Activated naive CD4-positive, alpha-beta T cell treated with anti-CD3 and anti-CD28 coated beads, Interleukin-2, amount 10 ng/mL, durations not matched to agents 7 days and 5 days (primary cell): ENCODE measurements around the gene ADAM21.
"Not testable (repeated sequence)": the region's sequence is repeated elsewhere in the genome, so short reads cannot be mapped to it uniquely, and the experiment has no call there.

Experiments used
- CTCF ChIA-PET: fragments of 350-600 bp; sonication (Branson Sonifier 250); formaldehyde crosslinking; loops from one replicate; lab custom pipeline; 2021; ENCODE audit warnings: antibody characterized with exemption; lab: Charles Lee
- DNase-seq: peaks from one replicate; pipeline ENCODE4 v3.0.0-alpha.2; 2020
- H3K27ac Mint-ChIP-seq: one replicate; pipeline ENCODE4 v1.8.0; 2021; ENCODE audit warnings: mild to moderate bottlenecking, moderate library complexity, mixed read lengths
- H3K27me3 Mint-ChIP-seq: one replicate; pipeline ENCODE4 v1.8.0; 2021; ENCODE audit warnings: mild to moderate bottlenecking, mixed read lengths
- H3K36me3 Mint-ChIP-seq: one replicate; pipeline ENCODE4 v1.8.0; 2021; ENCODE audit warnings: mixed read lengths
- H3K4me1 Mint-ChIP-seq: one replicate; pipeline ENCODE4 v1.8.0; 2021; ENCODE audit warnings: mixed read lengths
- H3K4me3 Mint-ChIP-seq: one replicate; pipeline ENCODE4 v1.8.0; 2021; ENCODE audit warnings: mild to moderate bottlenecking, moderate library complexity, mixed read lengths
- H3K9me3 Mint-ChIP-seq: one replicate; pipeline ENCODE4 v1.8.0; 2021; ENCODE audit warnings: mixed read lengths

ADAM21 gene

DNA sequence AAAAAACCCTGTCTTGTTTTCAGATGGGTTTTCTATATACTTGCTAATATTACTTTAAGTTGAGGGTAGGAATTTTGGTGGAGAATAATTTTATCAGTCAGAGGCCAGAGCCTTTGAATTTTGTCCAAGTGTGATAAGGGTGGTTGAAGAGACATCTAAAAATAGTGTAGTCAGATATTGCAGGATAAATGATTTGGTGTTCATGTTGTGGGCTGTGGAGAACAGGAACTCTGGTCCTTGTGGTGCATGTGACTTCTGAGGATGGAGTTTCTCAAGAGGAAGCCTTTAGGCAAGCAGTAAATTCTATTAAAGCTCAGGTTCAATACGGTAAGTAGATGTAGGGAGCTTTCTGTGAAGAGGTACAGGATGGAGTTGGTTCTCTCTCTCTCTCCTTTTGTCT, 2.8 kb downstream of the ADAM21 start:
- Mint-ChIP-seq H3K36me3 (no peaks in the 10 kb centered on the region), H3K4me1 (no peaks in the 10 kb centered on the region), H3K27ac (no peak overlapping the region), H3K4me3 (no peak overlapping the region), H3K27me3 (peaks cover 7% of the 10 kb centered on the region), H3K9me3 (no peaks in the 10 kb centered on the region)
- no peak for DNase-seq
- CTCF ChIA-PET, result no interaction called here

DNA sequence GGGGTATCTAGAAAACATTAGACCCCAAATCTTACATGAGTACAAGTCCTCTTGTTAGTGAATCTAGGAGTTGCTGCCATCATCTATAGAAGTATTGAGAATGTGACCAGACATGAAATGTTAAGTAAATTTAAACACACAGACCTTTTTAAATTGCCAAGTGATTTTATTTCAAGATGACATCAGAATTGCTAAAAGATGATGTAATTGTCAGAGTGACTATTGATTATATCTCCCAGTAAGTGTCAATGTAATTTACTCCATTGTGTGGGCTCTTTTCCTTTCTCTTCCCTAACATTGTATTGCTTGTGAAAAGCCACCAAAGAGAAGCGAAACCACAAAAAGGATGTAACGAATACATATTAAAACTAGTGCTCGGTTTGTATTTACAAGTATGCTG, 16.8 kb downstream of the ADAM21 start:
- Mint-ChIP-seq H3K4me3 (no peak overlapping the region), H3K36me3 (no peaks in the 10 kb centered on the region), H3K27ac (no peak overlapping the region), H3K27me3 (no peaks in the 10 kb centered on the region), H3K4me1 (no peaks in the 10 kb centered on the region), H3K9me3 (no peaks in the 10 kb centered on the region)
- no peak for DNase-seq
- CTCF ChIA-PET, result no interaction called here

DNA sequence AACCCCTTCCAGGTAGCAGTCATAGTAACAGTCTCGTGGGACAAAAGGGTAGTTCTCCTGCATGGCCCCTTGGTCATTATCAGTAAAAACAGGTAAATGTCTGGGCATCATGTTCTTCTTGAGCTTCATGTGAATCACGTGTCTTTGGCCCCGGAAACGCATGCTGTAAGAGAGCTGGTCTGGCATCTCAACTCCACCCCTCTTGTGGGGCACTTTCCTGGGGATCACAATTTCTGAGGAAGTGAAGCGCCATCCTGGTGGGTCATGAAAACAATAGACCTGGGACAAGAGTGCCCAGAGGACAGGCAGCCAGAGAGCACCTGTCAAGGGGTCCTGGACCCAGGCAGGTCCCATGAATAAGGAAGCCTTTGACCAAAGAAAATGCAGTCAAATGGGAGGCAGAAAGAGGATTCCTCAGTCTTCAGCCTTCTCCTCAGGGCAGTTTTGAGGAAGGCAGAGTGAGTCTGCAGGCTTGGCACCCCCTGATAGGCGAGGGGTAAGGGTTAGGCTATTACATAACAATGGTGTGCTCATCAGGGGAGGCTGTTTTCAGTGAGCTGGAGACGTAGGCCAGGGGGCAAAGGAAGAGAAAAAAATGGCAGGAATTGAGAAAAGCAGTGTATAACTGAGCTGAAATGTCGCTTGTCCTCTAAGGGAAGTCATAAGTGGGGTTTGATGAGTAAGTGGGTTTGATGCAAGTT, 19.0 kb downstream of the ADAM21 start:
- H3K27me3 Mint-ChIP-seq, DNase-seq, CTCF ChIA-PET, H3K4me3 Mint-ChIP-seq, H3K27ac Mint-ChIP-seq, H3K9me3 Mint-ChIP-seq, H3K36me3 Mint-ChIP-seq, H3K4me1 Mint-ChIP-seq: not testable (repeated sequence)

DNA sequence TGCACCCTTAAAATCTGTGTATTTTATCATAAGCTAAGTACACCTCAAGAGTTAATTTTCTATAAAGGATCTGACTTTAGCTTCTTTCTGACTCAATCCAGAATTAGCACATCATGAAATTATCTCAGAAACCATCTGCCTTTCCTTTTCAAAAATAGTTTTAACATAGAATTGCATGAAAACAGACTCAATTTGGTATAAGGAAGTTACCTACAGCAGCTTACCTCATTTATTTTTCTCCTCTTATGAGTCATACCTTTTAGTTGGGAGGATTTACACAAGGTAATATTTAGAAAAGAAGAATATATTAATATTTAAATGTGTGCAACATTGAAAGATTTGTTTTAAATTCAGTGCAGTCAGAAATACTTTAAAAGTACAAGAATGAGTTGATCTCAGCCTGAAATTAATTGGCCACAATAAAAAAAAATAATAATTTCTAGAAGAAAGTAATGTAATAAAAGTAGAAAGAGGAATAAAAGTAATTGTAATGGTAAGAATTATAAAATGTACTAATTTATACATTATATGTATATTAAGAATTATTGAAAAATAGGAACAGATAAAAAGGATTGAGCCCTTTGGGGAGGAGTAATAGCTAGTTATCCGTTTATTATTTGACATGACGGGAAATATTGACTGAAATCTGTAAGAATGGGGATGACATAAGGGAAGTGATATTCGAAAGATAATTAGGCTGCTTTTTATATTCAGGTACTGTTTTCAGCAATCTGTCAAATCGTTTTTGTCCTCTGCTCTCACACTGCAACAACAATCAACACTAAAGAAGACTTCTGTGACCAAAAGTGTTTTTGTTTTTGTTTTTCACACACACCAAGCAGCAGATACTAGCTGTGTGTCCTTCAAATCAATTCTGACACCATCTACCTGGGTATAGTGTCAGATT, 20.5 kb downstream of the ADAM21 start:
- no peaks in the 10 kb centered on the region for H3K36me3 Mint-ChIP-seq
- H3K9me3 Mint-ChIP-seq, result peaks cover 5% of the 10 kb centered on the region
- CTCF ChIA-PET, result no interaction called here
- no peaks in the 10 kb centered on the region for H3K27me3 Mint-ChIP-seq
- H3K27ac Mint-ChIP-seq, result no peak overlapping the region
- no peaks in the 10 kb centered on the region for H3K4me1 Mint-ChIP-seq
- no peak for DNase-seq
- H3K4me3 Mint-ChIP-seq, result no peak overlapping the region

DNA sequence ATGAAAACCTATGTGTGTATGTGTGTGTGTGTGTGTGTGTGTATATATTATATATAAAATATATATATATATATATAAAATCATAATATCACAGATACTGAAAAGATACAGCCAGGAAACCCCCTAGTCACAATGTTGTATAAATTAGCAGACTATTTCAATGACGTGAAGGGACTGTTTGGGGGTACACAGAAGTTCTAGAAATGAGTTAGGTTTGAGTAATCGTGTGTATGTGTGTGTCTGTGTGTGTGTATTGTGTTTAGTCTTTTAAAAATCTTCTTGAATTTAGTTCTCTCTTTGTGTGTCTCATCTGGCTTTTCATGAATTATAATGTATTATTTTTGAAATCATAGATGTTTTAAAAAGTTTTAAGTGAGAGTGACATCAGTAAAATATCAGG, 21.9 kb downstream of the ADAM21 start:
- H3K27me3 Mint-ChIP-seq, result no peaks in the 10 kb centered on the region
- no peak for DNase-seq
- CTCF ChIA-PET, result no interaction called here
- no peak overlapping the region for H3K4me3 Mint-ChIP-seq
- no peaks in the 10 kb centered on the region for H3K4me1 Mint-ChIP-seq
- H3K27ac Mint-ChIP-seq, result no peak overlapping the region
- no peaks in the 10 kb centered on the region for H3K36me3 Mint-ChIP-seq
- peaks cover 5% of the 10 kb centered on the region for H3K9me3 Mint-ChIP-seq

DNA sequence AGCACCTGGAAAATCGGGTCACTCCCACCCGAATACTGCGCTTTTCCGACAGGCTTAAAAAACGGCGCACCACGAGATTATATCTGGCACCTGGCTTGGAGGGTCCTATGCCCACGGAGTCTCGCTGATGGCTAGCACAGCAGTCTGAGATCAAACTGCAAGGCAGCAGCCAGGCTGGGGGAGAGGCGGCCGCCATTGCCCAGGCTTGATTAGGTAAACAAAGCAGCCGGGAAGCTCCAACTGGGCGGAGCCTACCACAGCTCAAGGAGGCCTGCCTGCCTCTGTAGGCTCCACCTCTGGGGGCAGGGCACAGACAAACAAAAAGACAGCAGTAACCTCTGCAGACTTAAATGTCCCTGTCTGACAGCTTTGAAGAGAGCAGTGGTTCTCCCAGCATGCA, 23.5 kb downstream of the ADAM21 start:
- CTCF ChIA-PET, H3K4me1 Mint-ChIP-seq, H3K4me3 Mint-ChIP-seq, H3K27me3 Mint-ChIP-seq, H3K27ac Mint-ChIP-seq, DNase-seq, H3K9me3 Mint-ChIP-seq, H3K36me3 Mint-ChIP-seq: not testable (repeated sequence)

DNA sequence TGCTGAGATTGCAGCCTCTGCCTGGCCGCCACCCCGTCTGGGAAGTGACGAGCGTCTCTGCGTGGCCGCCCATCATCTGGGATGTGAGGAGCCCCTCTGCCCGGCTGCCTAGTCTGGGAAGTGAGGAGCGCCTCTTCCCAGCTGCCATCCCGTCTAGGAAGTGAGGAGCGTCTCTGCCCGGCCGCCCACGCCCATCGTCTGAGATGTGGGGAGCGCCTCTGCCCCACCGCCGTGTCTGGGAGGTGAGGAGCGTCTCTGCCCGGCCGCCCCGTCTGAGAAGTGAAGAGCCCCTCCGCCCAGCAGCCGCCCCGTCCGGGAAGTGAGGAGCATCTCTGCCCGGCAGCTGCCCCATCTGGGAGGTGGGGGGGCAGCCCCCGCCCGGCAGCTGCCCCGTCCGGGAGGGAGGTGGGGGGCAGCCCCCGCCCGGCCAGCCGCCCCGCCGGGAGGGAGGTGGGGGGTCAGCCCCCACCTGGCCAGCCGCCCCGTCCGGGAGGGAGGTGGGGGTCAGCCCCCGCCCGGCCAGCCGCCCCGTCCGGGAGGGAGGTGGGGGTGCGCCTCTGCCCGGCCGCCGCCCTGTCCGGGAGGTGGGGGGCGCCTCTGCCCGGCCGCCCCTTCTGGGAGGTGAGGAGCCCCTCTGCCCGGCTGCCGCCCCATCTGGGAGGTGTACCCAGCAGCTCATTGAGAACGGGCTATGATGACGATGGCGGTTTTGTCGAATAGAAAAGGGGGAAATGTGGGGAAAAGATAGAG, 25.6 kb downstream of the ADAM21 start:
- CTCF ChIA-PET, result interaction anchor here (0.7 kb wide), 1 partner anchor 30 kb away, joined by 4 read pairs; no protein-coding TSS in a partner anchor
- H3K9me3 Mint-ChIP-seq, result not testable (repeated sequence)

DNA sequence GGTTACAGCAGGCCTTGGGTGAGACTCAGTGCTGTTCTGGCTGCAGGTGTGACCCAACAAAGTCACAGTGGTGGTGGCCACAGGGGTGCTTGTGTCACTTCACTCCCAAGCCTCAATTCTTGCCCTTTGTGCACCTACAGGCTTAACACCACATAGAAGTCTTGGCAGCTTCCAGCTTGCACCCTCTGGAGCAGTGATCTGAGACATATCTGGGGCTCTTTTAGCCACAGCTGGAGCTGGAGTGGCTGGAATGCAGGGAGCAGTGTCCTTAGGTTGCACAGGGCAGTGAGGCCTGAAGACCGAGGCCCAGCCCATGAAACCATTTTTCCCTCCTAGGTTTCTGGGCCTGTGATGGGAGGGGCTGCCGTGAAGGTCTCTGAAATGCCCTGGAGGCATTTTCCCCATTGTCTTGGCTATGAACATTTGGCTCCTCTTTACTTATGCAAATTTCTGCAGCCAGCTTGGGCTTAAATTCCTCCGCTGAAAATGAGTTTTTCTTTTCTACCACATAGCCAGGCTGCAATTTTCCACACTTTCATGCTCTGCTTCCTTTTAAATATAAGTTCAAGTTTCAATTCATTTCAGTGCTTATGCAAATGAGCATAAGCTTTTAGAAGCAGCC, 37.7 kb downstream of the ADAM21 start:
- Mint-ChIP-seq H3K4me1 (no peaks in the 10 kb centered on the region), H3K36me3 (peaks cover 4% of the 10 kb centered on the region), H3K27me3 (no peaks in the 10 kb centered on the region), H3K9me3 (peaks cover 26% of the 10 kb centered on the region), H3K4me3 (no peak overlapping the region), H3K27ac (no peak overlapping the region)
- no peak for DNase-seq
- CTCF ChIA-PET, result no interaction called here

More for the DNA sequence above, 25.6 kb downstream of the ADAM21 start:
- not testable (repeated sequence) for H3K27me3 Mint-ChIP-seq, DNase-seq, H3K4me3 Mint-ChIP-seq, H3K27ac Mint-ChIP-seq, H3K36me3 Mint-ChIP-seq, H3K4me1 Mint-ChIP-seq

DNA sequence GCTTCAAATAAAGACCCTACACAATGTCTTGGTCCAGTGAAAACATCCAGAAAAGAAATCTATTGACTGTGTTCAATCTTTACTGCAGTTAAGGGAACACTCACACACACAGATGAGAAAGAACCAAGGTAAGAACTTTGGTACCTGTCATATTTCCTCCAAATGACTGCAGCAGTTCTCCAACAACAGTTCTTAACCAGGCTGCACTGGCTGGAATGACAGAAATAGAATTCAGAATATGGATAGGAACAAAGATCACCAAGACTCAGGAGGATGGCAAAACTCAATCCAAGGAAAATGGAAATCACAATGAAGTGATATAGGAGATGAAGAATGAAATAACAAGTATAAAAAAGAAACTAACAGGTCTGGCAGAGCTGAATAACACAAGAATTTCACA, 46.2 kb downstream of the ADAM21 start:
- no peaks in the 10 kb centered on the region for H3K27me3 Mint-ChIP-seq
- CTCF ChIA-PET, result no interaction called here
- H3K4me1 Mint-ChIP-seq, result no peaks in the 10 kb centered on the region
- no peak for DNase-seq
- H3K4me3 Mint-ChIP-seq, result no peak overlapping the region
- peaks cover 8% of the 10 kb centered on the region for H3K9me3 Mint-ChIP-seq
- H3K36me3 Mint-ChIP-seq, result no peaks in the 10 kb centered on the region
- H3K27ac Mint-ChIP-seq, result no peak overlapping the region
